HG02981 (cell line): ENCODE measurements around the gene SVEP1.
"Not testable (repeated sequence)": the region's sequence is repeated elsewhere in the genome, so short reads cannot be mapped to it uniquely, and the experiment has no call there.

Experiments used
- ATAC-seq: cut with Tn5 transposase; IDR thresholded peaks from one replicate; pipeline ENCODE4 v1.9.1; 2021; ENCODE audit warnings: mild to moderate bottlenecking, moderate library complexity; ENCODE audit not compliant: unreplicated experiment

SVEP1 gene

GRCh38 chr9:110451726-110452125 is 127.8 kb downstream of the SVEP1 start:
- ATAC-seq = no peak

GRCh38 chr9:110447476-110447875 is 132.1 kb downstream of the SVEP1 start:
- ATAC-seq = no peak

GRCh38 chr9:110446171-110446570 is 133.4 kb downstream of the SVEP1 start:
- no peak for ATAC-seq

GRCh38 chr9:110444911-110445310 is 134.6 kb downstream of the SVEP1 start:
- no peak for ATAC-seq

- ATAC-seq = no peak
Observed at GRCh38 chr9:110443866-110444220, 135.7 kb downstream of the SVEP1 start.

- ATAC-seq = no peak
Observed at GRCh38 chr9:110443146-110443865, 136.2 kb downstream of the SVEP1 start.

- ATAC-seq = no peak
Observed at GRCh38 chr9:110440796-110441195, 138.7 kb downstream of the SVEP1 start.

- no peak for ATAC-seq
Observed at GRCh38 chr9:110440172-110440571, 139.4 kb downstream of the SVEP1 start.

GRCh38 chr9:110432253-110432652 is 147.3 kb downstream of the SVEP1 start:
- ATAC-seq = no peak

- no peak for ATAC-seq
Observed at GRCh38 chr9:110429453-110429852, 150.1 kb downstream of the SVEP1 start.

- ATAC-seq = peak; percentile 71
Observed at GRCh38 chr9:110427497-110428104, 151.9 kb downstream of the SVEP1 start.

- no peak for ATAC-seq
Observed at GRCh38 chr9:110426052-110426709, 153.4 kb downstream of the SVEP1 start.

- no peak for ATAC-seq
Observed at GRCh38 chr9:110414471-110414870, 165.1 kb downstream of the SVEP1 start.

- ATAC-seq = no peak
Observed at GRCh38 chr9:110410961-110411360, 168.6 kb downstream of the SVEP1 start.

- no peak for ATAC-seq
Observed at GRCh38 chr9:110408598-110408997, 170.9 kb downstream of the SVEP1 start.

GRCh38 chr9:110405858-110406443 is 173.6 kb downstream of the SVEP1 start:
- no peak for ATAC-seq

GRCh38 chr9:110404473-110404872 is 175.1 kb downstream of the SVEP1 start:
- no peak for ATAC-seq

- no peak for ATAC-seq
Observed at GRCh38 chr9:110399983-110400382, 179.6 kb downstream of the SVEP1 start.

- not testable (repeated sequence) for ATAC-seq
Observed at GRCh38 chr9:110398992-110399391, 180.5 kb downstream of the SVEP1 start.

- no peak for ATAC-seq
Observed at GRCh38 chr9:110391826-110392485, 187.6 kb downstream of the SVEP1 start.

- no peak for ATAC-seq
Observed at GRCh38 chr9:110389148-110389750, 190.3 kb downstream of the SVEP1 start.
